Naive thymus-derived CD4-positive, alpha-beta T cell (primary cell): ENCODE measurements around the gene DPYSL4. TPM values are rescaled to one million over a fixed set of nuclear protein-coding genes. Genes with fewer than 3 reads are reported as not detected.

ENCODE experiments used
- ATAC-seq: fragments of 150-1000 bp; cut with Tn5 transposase; 2 replicates; pipeline ENCODE4 v1.10.0; 2021; ENCODE audit warnings: mild to moderate bottlenecking, moderate library complexity
- CTCF ChIA-PET: fragments of 350-600 bp; sonication (Branson Sonifier 250); formaldehyde crosslinking; loops from one replicate; lab custom pipeline; 2021; ENCODE audit warnings: antibody characterized with exemption; lab: Charles Lee
- POLR2A ChIA-PET: fragments of 350-600 bp; sonication (Branson Sonifier 250); formaldehyde crosslinking; loops from one replicate; lab custom pipeline; 2021; ENCODE audit warnings: antibody characterized with exemption, inconsistent platforms; lab: Charles Lee
- DNase-seq, 9 donors: peaks; one replicate each; pipeline versions ENCODE4 v3.0.0 to v3.0.0-alpha.2; 2020 to 2022; ENCODE audit warnings: mixed read lengths in 1 of 9
- H3K27ac ChIP-seq: one replicate; pipeline ENCODE4 v1.7.0; 2013; ENCODE audit warnings: mild to moderate bottlenecking, low read depth, low read length, moderate library complexity
- H3K27me3 ChIP-seq, 2 donors: one replicate each; pipeline ENCODE4 v1.7.0; 2013; ENCODE audit warnings: low read length in 2 of 2, mild to moderate bottlenecking in 2 of 2, moderate library complexity in 2 of 2; ENCODE audit not compliant: control insufficient read depth in 2 of 2, insufficient read depth in 2 of 2
- H3K36me3 ChIP-seq, 3 experiments: 1 replicate in 2 of 3; 2 replicates in 1 of 3; pipeline ENCODE4 v1.7.0; 2013; ENCODE audit warnings: low read length in 3 of 3, mild to moderate bottlenecking in 3 of 3, moderate library complexity in 1 of 3; ENCODE audit not compliant: insufficient read depth in 3 of 3, control insufficient read depth in 2 of 3
- H3K4me1 ChIP-seq, 2 donors: one replicate each; pipeline ENCODE4 v1.7.0; 2013; ENCODE audit warnings: low read length in 2 of 2, mild to moderate bottlenecking in 2 of 2, moderate library complexity in 1 of 2; ENCODE audit not compliant: control insufficient read depth in 2 of 2, insufficient read depth in 2 of 2
- H3K4me3 ChIP-seq: 2 replicates; pipeline ENCODE4 v1.7.0; 2013; ENCODE audit warnings: mild to moderate bottlenecking, low read length
- H3K9me3 ChIP-seq, 3 experiments: 1 replicate in 2 of 3; 2 replicates in 1 of 3; pipeline ENCODE4 v1.7.0; 2013; ENCODE audit warnings: low read length in 3 of 3; ENCODE audit not compliant: control insufficient read depth in 2 of 3
- H3K27ac Mint-ChIP-seq, 9 donors: one replicate each; pipeline ENCODE4 v1.8.0; 2020 to 2022; ENCODE audit warnings: mixed read lengths in 9 of 9, mild to moderate bottlenecking in 8 of 9, moderate library complexity in 5 of 9, inconsistent platforms in 2 of 9
- H3K27me3 Mint-ChIP-seq, 5 donors: one replicate each; pipeline ENCODE4 v1.8.0; 2021 to 2022; ENCODE audit warnings: mixed read lengths in 5 of 5, mild to moderate bottlenecking in 1 of 5
- H3K36me3 Mint-ChIP-seq, 5 donors: one replicate each; pipeline ENCODE4 v1.8.0; 2020 to 2022; ENCODE audit warnings: mixed read lengths in 5 of 5, mild to moderate bottlenecking in 3 of 5, inconsistent platforms in 1 of 5
- H3K4me1 Mint-ChIP-seq, 7 donors: one replicate each; pipeline ENCODE4 v1.8.0; 2020 to 2022; ENCODE audit warnings: mixed read lengths in 7 of 7, mild to moderate bottlenecking in 3 of 7, inconsistent platforms in 1 of 7
- H3K4me3 Mint-ChIP-seq, 10 donors: one replicate each; pipeline ENCODE4 v1.8.0; 2020 to 2022; ENCODE audit warnings: mild to moderate bottlenecking in 10 of 10, mixed read lengths in 10 of 10, moderate library complexity in 6 of 10, inconsistent platforms in 2 of 10
- H3K9me3 Mint-ChIP-seq, 11 donors: one replicate each; pipeline ENCODE4 v1.8.0; 2020 to 2022; ENCODE audit warnings: mixed read lengths in 11 of 11, mild to moderate bottlenecking in 4 of 11, inconsistent platforms in 1 of 11, moderate library complexity in 1 of 11
- intact Hi-C, 2 donors: fragments of 100-400 bp; cut with micrococcal nuclease; formaldehyde crosslinking; loops; one replicate each; pipeline ENCODE4 v1.15.1; 2023
- polyA plus RNA-seq, 2 donors: library from polyadenylated mRNA; unstranded; fragments of 300-500 nt; fragmentation: Illumina TruSeq; gene quantifications; one replicate each; pipeline ENCODE4 v1.2.3, GENCODE V29; 2021
- total RNA-seq, 6 experiments: library from RNA in 5 of 6; stranded (reverse) in 5 of 6; gene quantifications; 1 replicate in 5 of 6; 2 replicates in 1 of 6; pipeline ENCODE4 v1.2.3 and lab custom pipeline; 2021 to 2026

The DPYSL4 gene
- total and polyA plus RNA-seq, 7 experiments from 2014 or later, result 0.35 to 60.0 (median 9.4) TPM

GRCh38 chr10:132145002-132145401, 41.7 kb upstream of the DPYSL4 start:
- ChIA-PET POLR2A (no interaction called here), CTCF (no interaction called here)
- Mint-ChIP-seq H3K4me3 (no peak overlapping the region), H3K36me3 (no peaks in the 10 kb centered on the region), H3K27me3 (peaks cover 0 to 5% (median 0%) of the 10 kb centered on the region in 5 donors), H3K9me3 (no peaks in the 10 kb centered on the region), H3K27ac (no peak overlapping the region), H3K4me1 (peaks cover 0 to 2% (median 0%) of the 10 kb centered on the region in 7 donors)
- Histone ChIP-seq H3K36me3 (no peaks in the 10 kb centered on the region), H3K27ac (no peak overlapping the region), H3K9me3 (no peaks in the 10 kb centered on the region), H3K27me3 (no peaks in the 10 kb centered on the region), H3K4me3 (no peak overlapping the region), H3K4me1 (no peaks in the 10 kb centered on the region)
- intact Hi-C loops, result no loop called here
- DNase-seq (no peak), ATAC-seq (no peak)

GRCh38 chr10:132145521-132146185, 41.1 kb upstream of the DPYSL4 start:
- no peak overlapping the region for H3K27ac Mint-ChIP-seq
- H3K4me3 Mint-ChIP-seq, result no peak overlapping the region

GRCh38 chr10:132146271-132146671, 40.5 kb upstream of the DPYSL4 start:
- CTCF ChIA-PET, result no interaction called here

More at GRCh38 chr10:132145521-132146185, 41.1 kb upstream of the DPYSL4 start:
- no peak overlapping the region for H3K4me3 ChIP-seq
- Mint-ChIP-seq H3K9me3 (no peaks in the 10 kb centered on the region), H3K4me1 (peaks cover 0 to 2% (median 0%) of the 10 kb centered on the region in 7 donors), H3K36me3 (no peaks in the 10 kb centered on the region), H3K27me3 (peaks cover 0 to 5% (median 0%) of the 10 kb centered on the region in 5 donors)
- DNase-seq (no peak), ATAC-seq (no peak)
- H3K9me3 ChIP-seq, result no peaks in the 10 kb centered on the region
- no peaks in the 10 kb centered on the region for H3K27me3 ChIP-seq
- no peak overlapping the region for H3K27ac ChIP-seq
- no peaks in the 10 kb centered on the region for H3K36me3 ChIP-seq
- POLR2A ChIA-PET, result no interaction called here
- no peaks in the 10 kb centered on the region for H3K4me1 ChIP-seq
- intact Hi-C loops, result no loop called here
- CTCF ChIA-PET, result no interaction called here

GRCh38 chr10:132146941-132147915, 39.5 kb upstream of the DPYSL4 start:
- Mint-ChIP-seq H3K4me3 (no peak overlapping the region), H3K27ac (no peak overlapping the region), H3K27me3 (peaks cover 0 to 5% (median 0%) of the 10 kb centered on the region in 5 donors), H3K4me1 (peaks cover 0 to 2% (median 0%) of the 10 kb centered on the region in 7 donors), H3K36me3 (no peaks in the 10 kb centered on the region), H3K9me3 (no peaks in the 10 kb centered on the region)
- POLR2A ChIA-PET, result no interaction called here
- DNase-seq, result no peak
- intact Hi-C loops, result no loop called here
- Histone ChIP-seq H3K36me3 (no peaks in the 10 kb centered on the region), H3K9me3 (no peaks in the 10 kb centered on the region), H3K27ac (no peak overlapping the region), H3K4me3 (no peak overlapping the region), H3K27me3 (no peaks in the 10 kb centered on the region), H3K4me1 (no peaks in the 10 kb centered on the region)
- CTCF ChIA-PET, result no interaction called here
- no peak for ATAC-seq

More at GRCh38 chr10:132146271-132146671, 40.5 kb upstream of the DPYSL4 start:
- Histone ChIP-seq H3K4me1 (no peaks in the 10 kb centered on the region), H3K4me3 (no peak overlapping the region), H3K27me3 (no peaks in the 10 kb centered on the region), H3K9me3 (no peaks in the 10 kb centered on the region), H3K36me3 (no peaks in the 10 kb centered on the region), H3K27ac (no peak overlapping the region)
- POLR2A ChIA-PET, result no interaction called here
- intact Hi-C loops, result no loop called here
- Mint-ChIP-seq H3K4me3 (no peak overlapping the region), H3K9me3 (no peaks in the 10 kb centered on the region), H3K27me3 (peaks cover 0 to 5% (median 0%) of the 10 kb centered on the region in 5 donors), H3K4me1 (peaks cover 0 to 2% (median 0%) of the 10 kb centered on the region in 7 donors), H3K36me3 (no peaks in the 10 kb centered on the region), H3K27ac (no peak overlapping the region)
- DNase-seq (no peak), ATAC-seq (no peak)

GRCh38 chr10:132148261-132149251, 38.2 kb upstream of the DPYSL4 start:
- intact Hi-C loops, result no loop called here
- ChIA-PET CTCF (no interaction called here), POLR2A (no interaction called here)
- H3K27me3 ChIP-seq, result no peaks in the 10 kb centered on the region
- no peaks in the 10 kb centered on the region for H3K9me3 ChIP-seq
- ATAC-seq (peak; percentile 2), DNase-seq (no peak)
- no peaks in the 10 kb centered on the region for H3K36me3 Mint-ChIP-seq
- H3K36me3 ChIP-seq, result no peaks in the 10 kb centered on the region
- no peak overlapping the region for H3K27ac ChIP-seq
- no peak overlapping the region for H3K27ac Mint-ChIP-seq
- H3K4me1 ChIP-seq, result no peaks in the 10 kb centered on the region
- H3K27me3 Mint-ChIP-seq, result peaks cover 0 to under 1% (median 0%) of the 10 kb centered on the region in 5 donors
- no peak overlapping the region for H3K4me3 Mint-ChIP-seq
- no peak overlapping the region for H3K4me3 ChIP-seq
- no peaks in the 10 kb centered on the region for H3K9me3 Mint-ChIP-seq
- peaks cover 0 to 2% (median 0%) of the 10 kb centered on the region in 7 donors for H3K4me1 Mint-ChIP-seq

- POLR2A ChIA-PET, result no interaction called here
- H3K4me3 ChIP-seq, result no peak overlapping the region
- Mint-ChIP-seq H3K4me1 (peaks cover 0 to 2% (median 0%) of the 10 kb centered on the region in 7 donors), H3K27ac (no peak overlapping the region), H3K36me3 (no peaks in the 10 kb centered on the region), H3K27me3 (no peaks in the 10 kb centered on the region), H3K9me3 (no peaks in the 10 kb centered on the region), H3K4me3 (no peak overlapping the region)
- H3K4me1 ChIP-seq, result no peaks in the 10 kb centered on the region
- H3K27ac ChIP-seq, result no peak overlapping the region
- no peaks in the 10 kb centered on the region for H3K9me3 ChIP-seq
- CTCF ChIA-PET, result no interaction called here
- ATAC-seq (no peak), DNase-seq (no peak)
- intact Hi-C loops, result no loop called here
- no peaks in the 10 kb centered on the region for H3K36me3 ChIP-seq
- H3K27me3 ChIP-seq, result no peaks in the 10 kb centered on the region
These were observed 37.5 kb upstream of the DPYSL4 start for GRCh38 chr10:132149271-132149670.
